ENCODE results near the gene EIPR1. TPM values are rescaled to one million over a fixed set of nuclear protein-coding genes. Genes with fewer than 3 reads are reported as not detected.

EIPR1 gene
- total and polyA plus RNA-seq, 8 donors, result 4.3 to 12.5 (median 6.4) TPM

DNA sequence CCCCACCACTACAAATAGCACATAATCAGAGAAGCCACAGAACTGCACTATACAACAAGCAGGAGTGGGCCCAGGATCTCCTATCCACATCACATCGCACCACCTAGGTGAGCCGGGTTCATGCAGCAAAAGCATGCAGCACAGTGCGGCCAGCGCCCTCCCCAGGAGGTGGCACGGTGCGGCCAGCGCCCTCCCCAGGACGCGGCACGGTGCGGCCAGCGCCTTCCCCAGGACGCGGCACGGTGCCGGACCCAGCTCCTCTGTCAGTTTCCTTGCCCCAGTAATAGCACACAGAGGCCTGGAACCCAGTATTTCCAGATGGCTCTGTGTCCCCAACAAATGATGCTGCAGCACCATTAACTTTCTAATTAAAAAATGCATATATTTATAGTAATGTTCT, 114.1 kb downstream of the EIPR1 start:
- H3K4me1 ChIP-seq, result no peaks in the 10 kb centered on the region
- H3K9me3 ChIP-seq, result no peaks in the 10 kb centered on the region
- FAIRE-seq (no peak), ATAC-seq (no peak), DNase-seq (no peak)
- 95 to 98% methylated on average over 16 of the region's 16 CpGs for WGBS, 2 donors
- no peak overlapping the region for H3K4me3 ChIP-seq
- H3K27ac ChIP-seq, result no peak overlapping the region
- TF ChIP-seq, protein P1, sequence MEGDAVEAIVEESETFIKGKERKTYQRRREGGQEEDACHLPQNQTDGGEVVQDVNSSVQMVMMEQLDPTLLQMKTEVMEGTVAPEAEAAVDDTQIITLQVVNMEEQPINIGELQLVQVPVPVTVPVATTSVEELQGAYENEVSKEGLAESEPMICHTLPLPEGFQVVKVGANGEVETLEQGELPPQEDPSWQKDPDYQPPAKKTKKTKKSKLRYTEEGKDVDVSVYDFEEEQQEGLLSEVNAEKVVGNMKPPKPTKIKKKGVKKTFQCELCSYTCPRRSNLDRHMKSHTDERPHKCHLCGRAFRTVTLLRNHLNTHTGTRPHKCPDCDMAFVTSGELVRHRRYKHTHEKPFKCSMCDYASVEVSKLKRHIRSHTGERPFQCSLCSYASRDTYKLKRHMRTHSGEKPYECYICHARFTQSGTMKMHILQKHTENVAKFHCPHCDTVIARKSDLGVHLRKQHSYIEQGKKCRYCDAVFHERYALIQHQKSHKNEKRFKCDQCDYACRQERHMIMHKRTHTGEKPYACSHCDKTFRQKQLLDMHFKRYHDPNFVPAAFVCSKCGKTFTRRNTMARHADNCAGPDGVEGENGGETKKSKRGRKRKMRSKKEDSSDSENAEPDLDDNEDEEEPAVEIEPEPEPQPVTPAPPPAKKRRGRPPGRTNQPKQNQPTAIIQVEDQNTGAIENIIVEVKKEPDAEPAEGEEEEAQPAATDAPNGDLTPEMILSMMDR (IDR thresholded peaks at IDR 0.05), result no peak
- no peaks in the 10 kb centered on the region for H3K36me3 ChIP-seq
- no peaks in the 10 kb centered on the region for H3K27me3 ChIP-seq
- intact Hi-C loops (cut with DNase I), result no loop called here

DNA sequence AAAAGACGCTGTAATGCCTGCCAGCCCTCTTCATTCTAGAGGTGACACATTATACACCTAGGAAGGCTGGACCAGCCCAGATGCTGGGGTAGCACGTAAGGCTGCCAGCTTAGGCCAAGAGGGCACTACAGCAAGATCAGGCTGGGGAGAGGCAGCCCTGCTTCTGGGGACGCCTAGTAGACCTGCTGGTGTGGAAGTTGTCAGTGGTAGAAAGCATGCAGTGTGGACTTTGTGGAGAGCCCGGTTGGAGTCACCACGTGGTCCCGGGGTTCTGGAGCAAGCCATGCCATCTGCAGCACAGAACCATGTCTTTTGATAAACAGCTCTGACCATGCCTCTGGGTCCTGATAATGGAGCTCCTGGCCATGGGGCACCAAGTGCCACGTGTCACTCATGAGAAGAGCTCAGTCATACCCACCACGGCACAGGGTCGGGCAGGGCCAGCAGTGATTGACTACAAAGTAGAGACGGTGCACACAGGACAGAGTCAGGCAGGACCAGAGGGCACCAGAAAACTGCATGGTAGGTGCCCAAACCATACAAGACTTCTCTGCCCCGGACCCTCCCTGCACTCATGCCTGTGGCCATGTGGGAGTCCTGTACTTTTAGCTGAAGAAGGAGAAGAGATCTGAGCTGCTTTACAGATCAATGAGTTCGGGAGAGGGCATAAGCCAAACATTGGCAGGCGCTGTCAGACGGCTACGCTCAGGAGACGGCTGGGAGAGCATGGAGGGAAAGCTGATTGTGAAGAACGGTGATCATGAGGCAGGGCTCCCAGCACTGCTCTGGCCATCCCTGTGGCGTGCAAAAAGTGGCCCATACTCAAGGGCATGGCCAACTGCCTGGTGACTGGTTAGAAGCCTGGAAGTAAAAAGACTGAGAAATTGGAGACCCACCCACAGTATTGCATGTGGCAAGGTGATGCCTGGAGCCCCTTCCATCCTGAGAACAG, 114.9 kb downstream of the EIPR1 start:
- Histone ChIP-seq H3K9me3 (no peaks in the 10 kb centered on the region), H3K4me1 (no peaks in the 10 kb centered on the region), H3K36me3 (no peaks in the 10 kb centered on the region), H3K27me3 (no peaks in the 10 kb centered on the region), H3K4me3 (no peak overlapping the region), H3K27ac (no peak overlapping the region)
- WGBS, 2 donors, result 93 to 96% methylated on average over 18 of the region's 18 CpGs
- no peak for ATAC-seq
- FAIRE-seq, result no peak
- TF ChIP-seq, protein P1 (IDR thresholded peaks at IDR 0.05), result no peak
- DNase-seq, result no peak
- intact Hi-C loops (cut with DNase I), result no loop called here

DNA sequence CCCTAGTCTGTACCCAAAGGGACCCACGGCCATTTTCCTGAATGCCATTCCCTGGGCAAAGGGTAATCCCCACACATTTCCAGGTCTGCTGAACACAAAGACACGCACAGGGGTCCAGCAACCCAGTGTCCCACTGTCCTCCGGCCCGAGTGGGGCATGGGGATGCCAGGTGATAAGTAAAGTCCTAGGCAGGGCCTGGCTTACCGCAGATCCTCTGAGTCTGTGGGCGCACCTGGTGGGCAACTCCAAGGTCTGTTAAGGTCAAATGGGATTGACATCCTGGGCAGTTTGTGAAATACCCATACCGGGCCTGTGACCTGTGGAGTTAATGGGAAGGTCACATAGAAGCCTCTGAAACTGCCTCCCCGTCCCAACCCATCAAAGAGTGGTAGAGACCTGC, 116.1 kb downstream of the EIPR1 start:
- H3K27ac ChIP-seq, result no peak overlapping the region
- H3K27me3 ChIP-seq, result no peaks in the 10 kb centered on the region
- 96 to 98% methylated on average over 8 of the region's 8 CpGs for WGBS, 2 donors
- intact Hi-C loops (cut with DNase I), result no loop called here
- no peaks in the 10 kb centered on the region for H3K36me3 ChIP-seq
- H3K4me3 ChIP-seq, result no peak overlapping the region
- TF ChIP-seq, protein P1 (IDR thresholded peaks at IDR 0.05), result no peak
- H3K9me3 ChIP-seq, result no peaks in the 10 kb centered on the region
- no peak for DNase-seq
- H3K4me1 ChIP-seq, result no peaks in the 10 kb centered on the region
- FAIRE-seq, result no peak
- no peak for ATAC-seq

DNA sequence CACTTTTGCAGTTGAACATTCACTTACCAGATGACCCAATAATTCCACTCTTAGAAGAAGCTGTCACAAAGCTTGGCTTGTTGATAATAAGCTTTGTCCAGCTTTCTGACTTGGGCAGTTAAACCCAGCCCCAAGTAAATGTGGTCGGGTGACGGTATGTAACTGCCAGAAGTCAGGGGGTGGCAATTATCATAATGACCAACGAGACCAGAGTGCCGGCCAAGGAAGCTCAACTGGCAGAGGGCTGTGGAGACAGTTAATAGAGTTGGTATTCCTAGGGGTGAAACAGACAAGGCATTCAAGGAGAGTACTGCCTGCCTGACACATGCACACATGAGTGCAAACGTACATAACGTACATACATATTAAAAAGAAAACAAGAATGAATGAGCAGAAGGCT, 116.7 kb downstream of the EIPR1 start:
- H3K27ac ChIP-seq, result no peak overlapping the region
- H3K27me3 ChIP-seq, result no peaks in the 10 kb centered on the region
- 93 to 94% methylated on average over 6 of the region's 6 CpGs for WGBS, 2 donors
- DNase-seq, result no peak
- no peaks in the 10 kb centered on the region for H3K4me1 ChIP-seq
- intact Hi-C loops (cut with DNase I), result no loop called here
- FAIRE-seq, result no peak
- H3K4me3 ChIP-seq, result no peak overlapping the region
- H3K36me3 ChIP-seq, result no peaks in the 10 kb centered on the region
- no peak for ATAC-seq
- TF ChIP-seq, protein P1 (IDR thresholded peaks at IDR 0.05), result no peak
- H3K9me3 ChIP-seq, result no peaks in the 10 kb centered on the region

DNA sequence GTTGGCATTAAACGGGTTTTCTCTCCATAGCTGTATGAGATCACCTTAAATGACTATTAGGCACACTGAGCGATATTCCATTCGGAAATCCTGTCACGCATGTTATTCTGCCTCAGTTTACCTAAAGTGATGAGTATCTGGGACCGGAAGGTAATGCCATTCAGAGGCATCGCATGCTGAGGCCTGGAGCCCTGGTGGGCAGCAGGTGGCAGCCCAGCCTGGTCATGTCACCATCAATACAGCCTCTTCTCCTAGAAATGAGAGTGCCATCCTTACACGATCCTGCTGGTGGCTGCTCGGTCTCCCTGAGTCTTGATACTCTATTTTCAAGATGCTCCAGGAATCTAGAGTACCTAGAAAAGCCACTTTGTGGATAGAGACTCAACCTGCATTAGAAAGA, 119.8 kb downstream of the EIPR1 start:
- Histone ChIP-seq H3K9me3 (no peaks in the 10 kb centered on the region), H3K4me1 (no peaks in the 10 kb centered on the region), H3K27ac (no peak overlapping the region), H3K4me3 (no peak overlapping the region), H3K27me3 (no peaks in the 10 kb centered on the region), H3K36me3 (no peaks in the 10 kb centered on the region)
- intact Hi-C loops (cut with DNase I), result no loop called here
- ATAC-seq (peak in 2 of 4 donors; percentile 53 to 57), DNase-seq (no peak), FAIRE-seq (no peak)
- TF ChIP-seq, protein P1 (IDR thresholded peaks at IDR 0.05), result no peak
- WGBS, 2 donors, result 91 to 93% methylated on average over 8 of the region's 8 CpGs

All from pancreas (tissue), 10 donors.